ENCODE measurements around the gene ZSWIM1. TPM values are rescaled to one million over a fixed set of nuclear protein-coding genes. Genes with fewer than 3 reads are reported as not detected.

The ZSWIM1 gene
- total and polyA plus RNA-seq, 7 donors = 3.5 to 10.0 (median 6.1) TPM

DNA sequence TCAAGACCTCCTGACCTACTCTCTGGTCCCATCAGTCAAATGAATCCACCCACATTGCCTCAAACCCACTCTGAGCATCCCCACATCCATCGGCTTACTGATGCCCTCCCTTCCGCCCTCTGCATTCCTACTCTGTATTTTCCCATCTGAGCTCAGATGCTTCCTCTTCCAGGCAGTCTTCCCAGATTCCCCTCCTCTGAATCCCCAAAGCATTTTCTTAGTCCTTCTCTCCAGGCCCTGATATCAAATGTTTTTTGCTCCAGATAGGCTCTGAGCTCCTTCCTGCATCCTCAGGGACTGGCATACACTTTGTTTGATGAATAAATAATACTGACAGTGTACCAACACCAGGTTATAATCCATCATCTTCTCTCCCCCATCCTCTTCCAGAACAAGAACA lies 27.1 kb downstream of the ZSWIM1 start:
- ATAC-seq (no peak), DNase-seq (no peak)
- intact Hi-C loops (cut with DNase I) = no loop called here
- Histone ChIP-seq H3K27me3 (ENCODE audit: insufficient read depth in 3 of 3, low read length in 2 of 3) (peaks cover 0 to 17% (median 4%) of the 10 kb centered on the region in 3 donors), H3K4me3 (no peak overlapping the region), H3K4me1 (peaks cover 12% of the 10 kb centered on the region), H3K9me3 (no peaks in the 10 kb centered on the region), H3K36me3 (ENCODE audit: insufficient read depth in 1 of 2, low read depth in 1 of 2) (peaks cover 0 to 7% of the 10 kb centered on the region in 2 donors), H3K27ac (no peak overlapping the region)
- 92 to 98% (median 98%) methylated on average over 2 of the region's 2 CpGs for WGBS, 3 donors
- no peak for TF ChIP-seq CTCF (IDR thresholded peaks at IDR 0.05)

GRCh38 chr20:45909336-45909808 lies 28.3 kb downstream of the ZSWIM1 start:
- Histone ChIP-seq H3K36me3 (ENCODE audit: insufficient read depth in 1 of 2, low read depth in 1 of 2) (peaks cover 0 to 7% of the 10 kb centered on the region in 2 donors), H3K4me3 (peak overlapping the region; percentile 65), H3K4me1 (peaks cover 12% of the 10 kb centered on the region), H3K27me3 (ENCODE audit: insufficient read depth in 3 of 3, low read length in 2 of 3) (peaks cover 0 to 17% (median 4%) of the 10 kb centered on the region in 3 donors), H3K9me3 (no peaks in the 10 kb centered on the region), H3K27ac (no peak overlapping the region)
- WGBS, 3 donors = 79 to 88% (median 86%) methylated on average over 12 of the region's 12 CpGs
- ATAC-seq (no peak), DNase-seq (no peak)
- TF ChIP-seq CTCF (IDR thresholded peaks at IDR 0.05) = no peak
- intact Hi-C loops (cut with DNase I) = no loop called here

DNA sequence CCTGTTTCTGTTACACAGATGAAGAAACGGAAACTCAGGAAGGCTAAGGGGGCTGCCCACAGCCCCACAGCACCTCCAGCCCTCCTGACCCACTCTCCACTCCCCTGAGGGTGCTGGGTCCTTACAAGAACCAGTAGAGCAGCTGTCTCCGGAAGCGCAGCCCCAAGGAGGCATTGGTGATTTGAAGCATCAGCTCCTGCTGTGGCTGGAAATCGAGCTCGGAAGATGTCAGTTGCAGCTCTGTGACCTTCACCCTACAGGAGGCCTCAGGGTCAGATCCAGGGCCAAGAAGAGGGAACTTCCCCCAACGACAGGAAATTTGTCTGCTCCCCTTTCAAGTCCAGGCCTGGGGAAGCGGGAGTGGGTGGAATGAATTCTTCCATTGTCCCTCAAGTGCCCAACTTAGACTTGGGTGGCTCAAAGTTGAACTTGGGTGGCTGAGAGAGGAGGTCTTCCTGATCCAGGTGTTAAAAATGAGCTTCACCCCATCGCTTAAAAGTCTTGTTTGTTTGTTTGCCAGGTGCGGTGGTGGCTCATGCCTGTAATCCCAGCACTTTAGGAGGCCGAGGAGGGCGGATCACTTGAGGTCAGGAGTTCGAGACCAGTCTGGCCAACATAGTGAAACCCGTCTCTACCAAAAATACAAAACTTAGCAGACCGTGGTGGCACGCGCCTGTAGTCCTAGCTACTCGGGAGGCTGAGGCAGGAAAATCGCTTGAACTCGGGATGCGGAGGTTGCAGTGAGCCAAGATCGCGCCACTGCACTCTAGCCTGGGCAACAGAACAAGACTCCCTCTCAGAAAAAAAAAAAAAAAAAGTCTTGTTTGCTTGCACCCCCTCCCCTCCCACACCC lies 29.0 kb downstream of the ZSWIM1 start:
- intact Hi-C loops (cut with DNase I) = no loop called here
- WGBS, 3 donors = 77 to 81% (median 79%) methylated on average over 21 to 22 of the region's 22 CpGs
- H3K36me3 ChIP-seq (ENCODE audit: insufficient read depth in 1 of 2, low read depth in 1 of 2) = peaks cover 0 to 7% of the 10 kb centered on the region in 2 donors
- peaks cover 0 to 17% (median 4%) of the 10 kb centered on the region in 3 donors for H3K27me3 ChIP-seq (ENCODE audit: insufficient read depth in 3 of 3, low read length in 2 of 3)
- no peak overlapping the region for H3K27ac ChIP-seq
- H3K4me1 ChIP-seq = peaks cover 12% of the 10 kb centered on the region
- no peaks in the 10 kb centered on the region for H3K9me3 ChIP-seq
- DNase-seq = no peak
- peak overlapping the region; percentile 65 for H3K4me3 ChIP-seq
- no peak for ATAC-seq
- TF ChIP-seq CTCF (IDR thresholded peaks at IDR 0.05) = no peak

- no peaks in the 10 kb centered on the region for H3K9me3 ChIP-seq
- H3K36me3 ChIP-seq (ENCODE audit: insufficient read depth in 1 of 2, low read depth in 1 of 2) = peaks cover 0 to 3% of the 10 kb centered on the region in 2 donors
- ATAC-seq (peak; percentile 83 to 89 (median 87)), DNase-seq (peak; percentile 95 to 97)
- intact Hi-C loops (cut with DNase I) = no loop called here
- H3K4me3 ChIP-seq = peak overlapping the region; percentile 65
- peaks cover 0 to 17% (median 4%) of the 10 kb centered on the region in 3 donors for H3K27me3 ChIP-seq (ENCODE audit: insufficient read depth in 3 of 3, low read length in 2 of 3)
- H3K4me1 ChIP-seq = peaks cover 12% of the 10 kb centered on the region
- peak overlapping the region; percentile 65 for H3K27ac ChIP-seq
- no peak for TF ChIP-seq CTCF (IDR thresholded peaks at IDR 0.05)
- 6 to 8% (median 8%) methylated on average over 43 of the region's 43 CpGs for WGBS, 3 donors
Measured at GRCh38 chr20:45910670-45911485, 29.9 kb downstream of the ZSWIM1 start.

All from psoas muscle (tissue), 8 donors.